Esophagus muscularis mucosa (tissue), 3 donors: Measurements from ENCODE around the gene ZFY.
"Not testable (repeated sequence)": the region's sequence is repeated elsewhere in the genome, so short reads cannot be mapped to it uniquely, and the experiment has no call there.

Experiments used
- EP300 ChIP-seq: sonication (generic); formaldehyde crosslinking; IDR thresholded peaks from one replicate; pipeline ENCODE4 v1.6.1; 2017; ENCODE audit warnings: antibody characterized with exemption
- TF ChIP-seq, protein P1 (sequence below), 3 experiments: fragments of 200-600 bp in 2 of 3; fragments of 450-650 bp in 1 of 3; sonication (generic) in 2 of 3; IDR thresholded peaks; one replicate each; pipeline ENCODE4 v1.5.1; 2017 to 2019; ENCODE audit warnings: antibody characterized with exemption in 3 of 3, mild to moderate bottlenecking in 2 of 3, moderate library complexity in 1 of 3

DNA sequence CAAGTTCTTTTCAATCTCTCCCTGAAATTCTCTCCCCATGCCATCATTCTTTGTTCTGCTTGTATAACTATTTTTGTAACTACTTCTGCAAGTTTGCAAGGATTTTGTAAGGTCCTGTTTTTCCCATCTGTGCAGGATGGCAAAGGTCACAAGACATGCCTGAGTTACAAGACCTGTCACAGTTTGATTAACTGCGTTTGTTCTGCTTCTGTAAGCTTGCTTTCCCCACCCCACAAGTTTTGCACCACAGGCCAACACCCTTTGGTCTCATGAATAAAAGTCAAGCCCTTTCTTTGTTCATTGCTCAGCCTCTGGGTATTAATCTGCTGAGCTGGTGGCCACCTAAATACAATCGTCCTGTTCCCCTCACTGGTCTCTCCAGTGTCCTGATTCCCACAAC, 70.8 kb downstream of the ZFY start:
- not testable (repeated sequence) for TF ChIP-seq EP300
- TF ChIP-seq, protein P1, sequence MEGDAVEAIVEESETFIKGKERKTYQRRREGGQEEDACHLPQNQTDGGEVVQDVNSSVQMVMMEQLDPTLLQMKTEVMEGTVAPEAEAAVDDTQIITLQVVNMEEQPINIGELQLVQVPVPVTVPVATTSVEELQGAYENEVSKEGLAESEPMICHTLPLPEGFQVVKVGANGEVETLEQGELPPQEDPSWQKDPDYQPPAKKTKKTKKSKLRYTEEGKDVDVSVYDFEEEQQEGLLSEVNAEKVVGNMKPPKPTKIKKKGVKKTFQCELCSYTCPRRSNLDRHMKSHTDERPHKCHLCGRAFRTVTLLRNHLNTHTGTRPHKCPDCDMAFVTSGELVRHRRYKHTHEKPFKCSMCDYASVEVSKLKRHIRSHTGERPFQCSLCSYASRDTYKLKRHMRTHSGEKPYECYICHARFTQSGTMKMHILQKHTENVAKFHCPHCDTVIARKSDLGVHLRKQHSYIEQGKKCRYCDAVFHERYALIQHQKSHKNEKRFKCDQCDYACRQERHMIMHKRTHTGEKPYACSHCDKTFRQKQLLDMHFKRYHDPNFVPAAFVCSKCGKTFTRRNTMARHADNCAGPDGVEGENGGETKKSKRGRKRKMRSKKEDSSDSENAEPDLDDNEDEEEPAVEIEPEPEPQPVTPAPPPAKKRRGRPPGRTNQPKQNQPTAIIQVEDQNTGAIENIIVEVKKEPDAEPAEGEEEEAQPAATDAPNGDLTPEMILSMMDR (IDR thresholded peaks at IDR 0.05) = not testable (repeated sequence)
